OCI-LY1 (cell line): ENCODE data around the gene DMD.

Experiments
- H2AFZ ChIP-seq: fragments of 200-600 bp; sonication (generic), shearing (Covaris generic); 2 replicates; pipeline ENCODE4 v1.6.0; 2014; ENCODE audit warnings: antibody characterized with exemption, mild to moderate bottlenecking, low read length
- H3F3A ChIP-seq: fragments of 200-600 bp; sonication (generic), shearing (Covaris generic); 2 replicates; pipeline ENCODE4 v1.6.0; 2014; ENCODE audit warnings: mild to moderate bottlenecking, antibody characterized with exemption, low read length, moderate library complexity; ENCODE audit not compliant: insufficient read depth
- H3K27ac ChIP-seq: fragments of 200-600 bp; sonication (generic); 2 replicates; pipeline ENCODE4 v1.5.1; 2014; ENCODE audit warnings: low read length, mixed run types, mild to moderate bottlenecking, low read depth; ENCODE audit not compliant: poor library complexity, severe bottlenecking
- H3K27me3 ChIP-seq: fragments of 200-600 bp; sonication (generic); 2 replicates; pipeline ENCODE4 v1.6.0; 2014; ENCODE audit warnings: antibody characterized with exemption, mild to moderate bottlenecking, low read length, moderate library complexity; ENCODE audit not compliant: insufficient read depth
- H3K36me3 ChIP-seq: fragments of 200-600 bp; sonication (generic); 2 replicates; pipeline ENCODE4 v1.6.1; 2014; ENCODE audit warnings: mild to moderate bottlenecking, antibody characterized with exemption, low read length, moderate library complexity, mixed read lengths; ENCODE audit not compliant: insufficient read depth
- H3K4me1 ChIP-seq: fragments of 200-600 bp; sonication (generic); 2 replicates; pipeline ENCODE4 v1.5.1; 2014; ENCODE audit warnings: mild to moderate bottlenecking, low read length, moderate library complexity; ENCODE audit not compliant: insufficient read depth, severe bottlenecking
- H3K4me2 ChIP-seq: fragments of 200-600 bp; sonication (generic), shearing (Covaris generic); 2 replicates; pipeline ENCODE4 v1.6.1; 2014; ENCODE audit warnings: low read length
- H3K4me3 ChIP-seq: fragments of 200-600 bp; sonication (generic); 2 replicates; pipeline ENCODE4 v1.5.1; 2014; ENCODE audit warnings: low read length, low read depth, mild to moderate bottlenecking, mixed read lengths; ENCODE audit not compliant: poor library complexity, severe bottlenecking
- H3K79me2 ChIP-seq: fragments of 200-600 bp; shearing (Covaris generic); 2 replicates; pipeline ENCODE4 v1.6.1; 2016; ENCODE audit warnings: mixed run types, low read length, mixed read lengths; ENCODE audit not compliant: insufficient read depth
- H3K9ac ChIP-seq: fragments of 200-600 bp; sonication (generic), shearing (Covaris generic); 2 replicates; pipeline ENCODE4 v1.6.1; 2014; ENCODE audit warnings: mild to moderate bottlenecking, low read length, mixed read lengths
- H3K9me2 ChIP-seq: fragments of 200-600 bp; sonication (generic), shearing (Covaris generic); 2 replicates; pipeline ENCODE4 v1.6.1; 2014; ENCODE audit warnings: low read depth, mild to moderate bottlenecking, low read length, mixed read lengths
- H3K9me3 ChIP-seq: fragments of 200-600 bp; shearing (Covaris generic); 2 replicates; pipeline ENCODE4 v1.6.1; 2014; ENCODE audit warnings: low read length, mixed read lengths
- H4K20me1 ChIP-seq: fragments of 200-600 bp; sonication (generic), shearing (Covaris generic); 2 replicates; pipeline ENCODE4 v1.6.0; 2016; ENCODE audit warnings: mild to moderate bottlenecking, low read length; ENCODE audit not compliant: insufficient read depth
- EZH2 ChIP-seq: fragments of 200-600 bp; sonication (generic), shearing (Covaris generic); IDR thresholded peaks from 2 replicates; pipeline ENCODE4 v1.8.0; 2017; ENCODE audit warnings: borderline replicate concordance, mixed run types, mild to moderate bottlenecking, antibody characterized with exemption, low read length, moderate library complexity, mixed read lengths
- TF ChIP-seq, protein P1 (sequence below): fragments of 200-600 bp; sonication (generic), shearing (Covaris generic); IDR thresholded peaks from 2 replicates; pipeline ENCODE4 v1.5.1; 2017; ENCODE audit warnings: mild to moderate bottlenecking, antibody characterized with exemption, low read length, moderate library complexity, mixed read lengths

DMD gene

DNA sequence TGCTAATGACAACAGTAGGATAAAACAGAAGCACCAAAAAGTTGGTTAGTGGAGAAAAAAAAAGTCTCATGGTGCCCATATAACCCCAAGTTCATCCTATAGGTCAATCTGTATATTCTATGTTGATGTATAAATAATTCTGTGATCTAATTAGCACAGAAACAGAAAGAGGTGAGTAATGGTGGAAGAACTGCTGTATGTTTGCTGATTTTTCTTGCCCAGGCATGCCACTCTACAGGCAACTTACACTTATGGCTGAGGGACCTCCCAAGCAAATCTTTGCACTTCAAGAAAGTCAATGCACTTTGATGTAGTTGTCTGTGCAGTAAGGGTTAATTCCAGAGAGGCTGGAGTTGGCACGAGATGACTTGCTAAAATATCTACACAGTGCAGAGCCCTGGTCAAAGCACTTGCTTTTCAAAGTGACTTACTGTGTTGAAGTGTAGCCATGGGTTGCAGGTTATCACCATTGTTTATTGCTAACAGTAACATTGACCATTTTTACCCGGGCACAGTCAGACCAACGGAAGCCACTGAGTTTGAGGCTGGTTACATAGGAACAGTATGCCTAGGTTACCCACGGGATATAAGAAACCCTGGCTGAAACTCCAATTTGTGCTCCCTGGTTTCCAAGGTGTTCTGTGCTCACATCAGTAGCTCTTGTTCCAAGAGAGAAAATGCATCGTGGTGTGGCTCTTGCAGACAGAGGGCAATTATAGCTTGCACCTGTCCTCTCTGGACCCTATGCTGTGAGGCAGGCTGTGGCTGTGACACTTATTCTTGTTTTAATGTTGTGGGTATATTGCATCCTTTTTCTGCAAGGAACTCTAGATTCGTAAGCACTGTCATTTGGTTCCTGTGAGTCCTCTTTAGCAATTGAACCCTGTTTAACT is 1998.2 kb downstream of the DMD start:
- H3K79me2 ChIP-seq = no peaks in the 10 kb centered on the region
- H3K27ac ChIP-seq = no peak overlapping the region

DNA sequence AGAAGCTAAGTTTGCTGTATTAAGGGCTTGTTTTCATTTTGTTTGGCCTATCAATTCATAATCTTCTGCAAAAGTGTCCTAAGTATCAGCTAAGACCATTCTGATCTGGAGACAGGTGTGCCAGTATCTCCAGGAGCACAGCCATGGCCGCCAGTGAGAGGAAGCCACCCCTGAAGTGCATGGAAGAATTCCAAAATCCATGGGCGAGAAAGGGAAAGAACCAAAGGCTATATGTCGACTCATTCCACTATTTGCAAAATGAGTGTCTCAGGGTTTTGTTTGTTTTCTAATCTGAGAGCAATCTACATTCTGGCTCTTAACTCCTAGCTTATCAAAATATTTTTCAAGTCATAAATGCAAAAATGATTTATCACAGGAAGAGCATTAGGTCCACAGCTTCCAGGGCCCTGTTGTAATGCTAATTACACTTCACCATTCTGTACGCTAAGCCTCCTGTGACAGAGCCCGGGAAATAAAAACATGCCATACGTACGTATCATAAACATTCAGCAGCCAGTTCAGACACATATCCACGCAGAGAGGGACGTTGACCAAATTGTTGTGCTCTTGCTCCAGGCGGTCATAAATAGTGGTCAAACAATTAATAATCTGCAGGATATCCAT is 2002.2 kb downstream of the DMD start:
- no peak overlapping the region for H3K9ac ChIP-seq
- TF ChIP-seq, protein P1, sequence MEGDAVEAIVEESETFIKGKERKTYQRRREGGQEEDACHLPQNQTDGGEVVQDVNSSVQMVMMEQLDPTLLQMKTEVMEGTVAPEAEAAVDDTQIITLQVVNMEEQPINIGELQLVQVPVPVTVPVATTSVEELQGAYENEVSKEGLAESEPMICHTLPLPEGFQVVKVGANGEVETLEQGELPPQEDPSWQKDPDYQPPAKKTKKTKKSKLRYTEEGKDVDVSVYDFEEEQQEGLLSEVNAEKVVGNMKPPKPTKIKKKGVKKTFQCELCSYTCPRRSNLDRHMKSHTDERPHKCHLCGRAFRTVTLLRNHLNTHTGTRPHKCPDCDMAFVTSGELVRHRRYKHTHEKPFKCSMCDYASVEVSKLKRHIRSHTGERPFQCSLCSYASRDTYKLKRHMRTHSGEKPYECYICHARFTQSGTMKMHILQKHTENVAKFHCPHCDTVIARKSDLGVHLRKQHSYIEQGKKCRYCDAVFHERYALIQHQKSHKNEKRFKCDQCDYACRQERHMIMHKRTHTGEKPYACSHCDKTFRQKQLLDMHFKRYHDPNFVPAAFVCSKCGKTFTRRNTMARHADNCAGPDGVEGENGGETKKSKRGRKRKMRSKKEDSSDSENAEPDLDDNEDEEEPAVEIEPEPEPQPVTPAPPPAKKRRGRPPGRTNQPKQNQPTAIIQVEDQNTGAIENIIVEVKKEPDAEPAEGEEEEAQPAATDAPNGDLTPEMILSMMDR = no peak
- no peak for TF ChIP-seq EZH2
- no peak overlapping the region for H3K4me2 ChIP-seq
- no peaks in the 10 kb centered on the region for H3K9me3 ChIP-seq
- H3K9me2 ChIP-seq = no peaks in the 10 kb centered on the region
- H3K27ac ChIP-seq = no peak overlapping the region
- H3F3A ChIP-seq = no peaks in the 10 kb centered on the region
- H3K27me3 ChIP-seq = no peaks in the 10 kb centered on the region
- H3K36me3 ChIP-seq = peaks cover 6% of the 10 kb centered on the region; the same call in 1 of the 2 replicates
- H4K20me1 ChIP-seq = no peaks in the 10 kb centered on the region
- H3K79me2 ChIP-seq = no peaks in the 10 kb centered on the region
- H3K4me3 ChIP-seq = no peak overlapping the region
- H2AFZ ChIP-seq = no peak overlapping the region
- peaks cover 10% of the 10 kb centered on the region for H3K4me1 ChIP-seq

More for the DNA sequence above, 1998.2 kb downstream of the DMD start:
- no peak overlapping the region for H3K4me2 ChIP-seq
- no peaks in the 10 kb centered on the region for H3F3A ChIP-seq
- no peaks in the 10 kb centered on the region for H4K20me1 ChIP-seq
- peaks cover 10% of the 10 kb centered on the region for H3K4me1 ChIP-seq
- no peak overlapping the region for H2AFZ ChIP-seq
- no peaks in the 10 kb centered on the region for H3K9me2 ChIP-seq
- H3K27me3 ChIP-seq = no peaks in the 10 kb centered on the region
- no peak overlapping the region for H3K9ac ChIP-seq
- no peak overlapping the region for H3K4me3 ChIP-seq
- H3K36me3 ChIP-seq = no peaks in the 10 kb centered on the region; the same call in 1 of the 2 replicates
- TF ChIP-seq EZH2 = no peak
- TF ChIP-seq, protein P1 = no peak
- no peaks in the 10 kb centered on the region for H3K9me3 ChIP-seq

DNA sequence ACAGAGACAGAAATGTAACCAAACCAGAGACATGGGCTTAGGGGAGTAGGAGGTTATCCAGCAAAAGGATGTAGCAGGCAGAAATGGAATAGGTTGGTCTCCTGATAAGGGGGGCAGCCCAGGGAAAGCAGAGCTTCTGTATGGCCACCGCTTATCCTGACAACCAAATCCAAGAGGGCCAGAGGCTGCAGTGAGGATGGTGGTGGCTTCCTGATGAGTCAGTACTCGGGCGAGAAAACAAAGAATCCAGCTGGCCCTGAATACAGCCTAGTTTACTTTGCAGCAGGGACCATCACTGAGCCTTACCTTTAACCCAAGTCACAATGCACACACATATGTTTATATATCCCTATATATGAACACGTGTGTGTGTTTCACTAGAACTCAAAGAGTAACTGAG is 2009.8 kb downstream of the DMD start:
- Histone ChIP-seq H3K79me2 (no peaks in the 10 kb centered on the region), H3K9me2 (no peaks in the 10 kb centered on the region), H3F3A (no peaks in the 10 kb centered on the region), H2AFZ (no peak overlapping the region), H3K9ac (no peak overlapping the region), H3K9me3 (no peaks in the 10 kb centered on the region), H3K4me2 (no peak overlapping the region), H3K27ac (no peak overlapping the region), H4K20me1 (no peaks in the 10 kb centered on the region), H3K4me3 (no peak overlapping the region), H3K4me1 (no peaks in the 10 kb centered on the region), H3K27me3 (no peaks in the 10 kb centered on the region), H3K36me3 (no peaks in the 10 kb centered on the region; the same call in 1 of the 2 replicates)
- TF ChIP-seq, protein P1 = no peak
- TF ChIP-seq EZH2 = no peak
